DOHH2 (cell line): ENCODE measurements around the gene TAL1.

Experiments
- H3F3A ChIP-seq: fragments of 200-600 bp; sonication (generic), shearing (Covaris generic); 2 replicates; pipeline ENCODE4 v1.6.0; 2016; ENCODE audit warnings: antibody characterized with exemption, mild to moderate bottlenecking; ENCODE audit not compliant: control insufficient read depth, insufficient read depth
- H3K27ac ChIP-seq: fragments of 200-600 bp; sonication (generic); 2 replicates; pipeline ENCODE4 v1.5.1; 2014; ENCODE audit warnings: low read depth, mild to moderate bottlenecking, low read length, moderate library complexity
- H3K27me3 ChIP-seq: fragments of 200-600 bp; sonication (generic); 2 replicates; pipeline ENCODE4 v1.6.1; 2014; ENCODE audit warnings: mild to moderate bottlenecking, low read length, mixed read lengths; ENCODE audit not compliant: control insufficient read depth
- H3K36me3 ChIP-seq: fragments of 200-600 bp; sonication (generic); 2 replicates; pipeline ENCODE4 v1.6.1; 2014; ENCODE audit warnings: mild to moderate bottlenecking, low read length, moderate library complexity, mixed read lengths; ENCODE audit not compliant: control insufficient read depth
- H3K4me1 ChIP-seq: fragments of 200-600 bp; sonication (generic); 2 replicates; pipeline ENCODE4 v1.6.1; 2014; ENCODE audit warnings: mild to moderate bottlenecking, low read length, mixed read lengths; ENCODE audit not compliant: control insufficient read depth
- H3K4me2 ChIP-seq: fragments of 200-600 bp; sonication (generic); 2 replicates; pipeline ENCODE4 v1.6.0; 2014; ENCODE audit warnings: mild to moderate bottlenecking, low read length, moderate library complexity
- H3K4me3 ChIP-seq: fragments of 200-600 bp; sonication (generic); 2 replicates; pipeline ENCODE4 v1.5.1; 2014; ENCODE audit warnings: mild to moderate bottlenecking, low read length, mixed read lengths
- H3K79me2 ChIP-seq: fragments of 200-600 bp; sonication (generic); 2 replicates; pipeline ENCODE4 v1.6.1; 2014; ENCODE audit warnings: mild to moderate bottlenecking, low read length, mixed read lengths; ENCODE audit not compliant: control insufficient read depth
- H3K9me2 ChIP-seq: fragments of 200-600 bp; sonication (generic); replicated peaks from 2 replicates; pipeline ENCODE4 v1.6.1; 2014; ENCODE audit warnings: mild to moderate bottlenecking, low read length, mixed read lengths; ENCODE audit not compliant: control insufficient read depth
- H3K9me3 ChIP-seq: fragments of 200-600 bp; sonication (generic); 2 replicates; pipeline ENCODE4 v1.6.1; 2014; ENCODE audit warnings: antibody characterized with exemption, low read length, mixed read lengths; ENCODE audit not compliant: control insufficient read depth, insufficient read depth
- H4K20me1 ChIP-seq: fragments of 200-600 bp; sonication (generic); 2 replicates; pipeline ENCODE4 v1.6.0; 2014; ENCODE audit warnings: low read depth, mild to moderate bottlenecking, antibody characterized with exemption, low read length, moderate library complexity; ENCODE audit not compliant: control insufficient read depth, insufficient read depth
- CTCF ChIP-seq: fragments of 200-600 bp; sonication (generic); IDR thresholded peaks from one replicate; pipeline ENCODE4 v1.5.1; 2014; ENCODE audit warnings: antibody characterized with exemption, mild to moderate bottlenecking, low read depth, low read length; ENCODE audit not compliant: poor library complexity, severe bottlenecking
- EZH2phosphoT487 ChIP-seq: fragments of 200-600 bp; sonication (generic); IDR thresholded peaks from 2 replicates; pipeline ENCODE4 v1.6.1; 2017; ENCODE audit warnings: borderline replicate concordance, mild to moderate bottlenecking, antibody characterized with exemption, low read length, moderate library complexity, mixed read lengths

TAL1 gene

GRCh38 chr1:47252369-47252768 lies 20.3 kb upstream of the TAL1 start:
- no peaks in the 10 kb centered on the region for H3K9me3 ChIP-seq
- no peaks in the 10 kb centered on the region for H3K79me2 ChIP-seq
- no peaks in the 10 kb centered on the region for H4K20me1 ChIP-seq
- TF ChIP-seq CTCF, result no peak
- TF ChIP-seq EZH2phosphoT487, result no peak
- no peak overlapping the region for H3K27ac ChIP-seq
- H3K4me1 ChIP-seq, result no peaks in the 10 kb centered on the region
- H3K4me2 ChIP-seq, result no peak overlapping the region
- no peaks in the 10 kb centered on the region for H3K27me3 ChIP-seq
- peaks cover 61% of the 10 kb centered on the region for H3K36me3 ChIP-seq
- H3K9me2 ChIP-seq, result no peaks in the 10 kb centered on the region
- peaks cover 5% of the 10 kb centered on the region; the same call in 1 of the 2 replicates for H3F3A ChIP-seq
- H3K4me3 ChIP-seq, result no peak overlapping the region

GRCh38 chr1:47249755-47250154 lies 17.7 kb upstream of the TAL1 start:
- Histone ChIP-seq H3K4me2 (no peak overlapping the region), H3F3A (peaks cover 5% of the 10 kb centered on the region; the same call in 1 of the 2 replicates), H4K20me1 (no peaks in the 10 kb centered on the region), H3K9me2 (no peaks in the 10 kb centered on the region), H3K9me3 (no peaks in the 10 kb centered on the region), H3K36me3 (peaks cover 39% of the 10 kb centered on the region), H3K79me2 (no peaks in the 10 kb centered on the region), H3K4me1 (no peaks in the 10 kb centered on the region), H3K4me3 (no peak overlapping the region), H3K27me3 (peaks cover 6% of the 10 kb centered on the region; the same call in 1 of the 2 replicates), H3K27ac (no peak overlapping the region)
- TF ChIP-seq CTCF, result no peak
- TF ChIP-seq EZH2phosphoT487, result no peak

DNA sequence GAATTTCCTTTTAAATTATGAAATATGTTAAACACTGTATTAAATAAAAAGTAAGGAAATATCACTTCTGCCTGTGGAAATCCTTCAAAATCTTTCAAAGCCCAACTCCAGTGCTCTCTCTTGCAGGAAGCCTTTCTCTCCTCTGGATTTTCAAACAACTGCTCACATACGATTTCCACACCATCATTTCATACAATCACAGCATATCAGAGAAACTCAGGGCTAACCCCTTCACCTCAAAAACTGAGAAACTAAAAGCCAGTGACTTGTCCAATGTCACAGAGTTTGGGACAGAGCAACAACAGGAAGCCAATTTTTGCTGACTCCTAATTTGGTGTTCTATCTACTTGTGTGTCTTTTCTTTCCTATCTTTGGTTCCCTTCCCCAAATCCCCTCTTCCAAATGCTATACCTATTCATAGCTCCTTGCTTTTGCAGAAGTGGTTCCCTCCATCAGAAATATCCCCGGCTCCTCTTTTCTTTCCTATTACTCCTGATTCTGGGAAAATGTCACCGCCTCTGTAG lies 12.4 kb upstream of the TAL1 start:
- no peak overlapping the region for H3K4me2 ChIP-seq
- H3K9me3 ChIP-seq, result no peaks in the 10 kb centered on the region
- H3K27ac ChIP-seq, result no peak overlapping the region
- H3K4me3 ChIP-seq, result no peak overlapping the region
- no peaks in the 10 kb centered on the region for H4K20me1 ChIP-seq
- H3F3A ChIP-seq, result no peaks in the 10 kb centered on the region
- no peaks in the 10 kb centered on the region for H3K4me1 ChIP-seq
- H3K36me3 ChIP-seq, result no peaks in the 10 kb centered on the region
- H3K79me2 ChIP-seq, result no peaks in the 10 kb centered on the region
- no peaks in the 10 kb centered on the region for H3K9me2 ChIP-seq
- no peak for TF ChIP-seq CTCF
- TF ChIP-seq EZH2phosphoT487, result no peak
- H3K27me3 ChIP-seq, result peaks cover 8% of the 10 kb centered on the region; the same call in 1 of the 2 replicates
